OCI-LY1 (cell line): ENCODE data around the gene KCNMB1.

Experiments used
- EZH2 ChIP-seq: fragments of 200-600 bp; sonication (generic), shearing (Covaris generic); IDR thresholded peaks from 2 replicates; pipeline ENCODE4 v1.8.0; 2017; ENCODE audit warnings: borderline replicate concordance, mixed run types, mild to moderate bottlenecking, antibody characterized with exemption, low read length, moderate library complexity, mixed read lengths
- TF ChIP-seq, protein P1 (sequence below): fragments of 200-600 bp; sonication (generic), shearing (Covaris generic); IDR thresholded peaks from 2 replicates; pipeline ENCODE4 v1.5.1; 2017; ENCODE audit warnings: mild to moderate bottlenecking, antibody characterized with exemption, low read length, moderate library complexity, mixed read lengths

- TF ChIP-seq, protein P1, sequence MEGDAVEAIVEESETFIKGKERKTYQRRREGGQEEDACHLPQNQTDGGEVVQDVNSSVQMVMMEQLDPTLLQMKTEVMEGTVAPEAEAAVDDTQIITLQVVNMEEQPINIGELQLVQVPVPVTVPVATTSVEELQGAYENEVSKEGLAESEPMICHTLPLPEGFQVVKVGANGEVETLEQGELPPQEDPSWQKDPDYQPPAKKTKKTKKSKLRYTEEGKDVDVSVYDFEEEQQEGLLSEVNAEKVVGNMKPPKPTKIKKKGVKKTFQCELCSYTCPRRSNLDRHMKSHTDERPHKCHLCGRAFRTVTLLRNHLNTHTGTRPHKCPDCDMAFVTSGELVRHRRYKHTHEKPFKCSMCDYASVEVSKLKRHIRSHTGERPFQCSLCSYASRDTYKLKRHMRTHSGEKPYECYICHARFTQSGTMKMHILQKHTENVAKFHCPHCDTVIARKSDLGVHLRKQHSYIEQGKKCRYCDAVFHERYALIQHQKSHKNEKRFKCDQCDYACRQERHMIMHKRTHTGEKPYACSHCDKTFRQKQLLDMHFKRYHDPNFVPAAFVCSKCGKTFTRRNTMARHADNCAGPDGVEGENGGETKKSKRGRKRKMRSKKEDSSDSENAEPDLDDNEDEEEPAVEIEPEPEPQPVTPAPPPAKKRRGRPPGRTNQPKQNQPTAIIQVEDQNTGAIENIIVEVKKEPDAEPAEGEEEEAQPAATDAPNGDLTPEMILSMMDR, result no peak
- TF ChIP-seq EZH2, result no peak
Measured at GRCh38 chr5:170372971-170373370, 16.2 kb downstream of the KCNMB1 start.
